HG03060 (cell line): Measurements from ENCODE around the gene HSD11B1.
"Not testable (repeated sequence)": the region's sequence is repeated elsewhere in the genome, so short reads cannot be mapped to it uniquely, and the experiment has no call there.

Experiments
- ATAC-seq: cut with Tn5 transposase; IDR thresholded peaks from one replicate; pipeline ENCODE4 v1.9.1; 2021; ENCODE audit warnings: low read depth, moderate number of reproducible peaks; ENCODE audit not compliant: unreplicated experiment

HSD11B1 gene

DNA sequence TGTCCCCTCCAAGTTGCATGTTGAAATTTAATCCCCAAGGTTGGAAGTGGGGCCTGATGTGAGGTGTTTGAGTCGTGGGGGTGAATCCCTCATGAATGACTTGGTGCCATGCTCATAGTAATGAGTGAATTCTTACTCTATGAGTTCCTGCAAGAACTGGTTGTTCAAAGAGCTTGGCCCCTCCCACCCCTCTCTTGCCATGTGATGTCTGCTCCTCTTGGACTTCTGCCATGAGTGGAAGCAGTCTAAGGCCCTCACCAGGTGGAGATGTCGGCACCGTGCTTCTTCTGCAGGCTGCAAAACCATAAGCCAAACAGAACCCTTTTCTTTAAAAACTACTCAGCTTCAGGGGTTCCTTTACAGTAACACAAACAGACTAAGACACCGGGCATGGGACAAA lies 15.2 kb upstream of the HSD11B1 start:
- ATAC-seq, result no peak

DNA sequence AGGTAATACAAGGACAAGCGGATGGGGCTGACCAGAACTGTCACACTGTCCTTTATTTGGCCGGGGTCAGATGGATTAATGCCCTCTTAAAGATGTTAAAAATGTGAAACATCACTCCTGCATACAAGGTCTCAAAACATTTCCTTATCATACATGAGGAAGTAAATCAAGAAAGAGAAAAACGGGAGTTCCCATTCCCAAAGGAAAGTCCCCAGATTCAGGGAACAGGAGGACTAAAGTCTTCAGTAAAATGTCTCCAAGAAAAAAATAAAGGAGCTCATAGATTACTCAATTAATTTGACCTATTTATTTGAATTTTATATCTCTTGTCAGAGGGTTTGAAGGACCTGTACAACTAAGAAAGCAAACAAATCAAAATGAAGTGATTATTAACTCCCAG lies 13.4 kb upstream of the HSD11B1 start:
- no peak for ATAC-seq

DNA sequence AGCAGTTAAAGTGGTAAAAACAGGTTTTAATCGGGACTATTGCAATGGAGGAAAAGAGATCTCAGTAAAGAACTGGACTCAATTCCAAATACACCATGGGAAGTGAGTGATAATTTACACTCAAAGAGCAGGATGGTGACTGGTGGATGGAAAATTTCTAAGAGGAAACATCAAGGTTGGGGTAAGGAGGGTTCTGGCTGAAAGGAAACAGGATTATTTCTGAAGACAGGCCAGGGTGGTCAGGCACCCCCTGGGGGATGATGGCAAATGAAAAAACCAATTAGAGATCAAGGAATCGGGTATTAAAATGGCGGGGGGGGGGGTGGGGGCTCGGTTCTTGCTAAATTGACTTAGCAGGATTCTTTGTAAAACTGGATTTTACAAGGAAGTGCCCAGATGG lies 12.3 kb upstream of the HSD11B1 start:
- ATAC-seq, result no peak

DNA sequence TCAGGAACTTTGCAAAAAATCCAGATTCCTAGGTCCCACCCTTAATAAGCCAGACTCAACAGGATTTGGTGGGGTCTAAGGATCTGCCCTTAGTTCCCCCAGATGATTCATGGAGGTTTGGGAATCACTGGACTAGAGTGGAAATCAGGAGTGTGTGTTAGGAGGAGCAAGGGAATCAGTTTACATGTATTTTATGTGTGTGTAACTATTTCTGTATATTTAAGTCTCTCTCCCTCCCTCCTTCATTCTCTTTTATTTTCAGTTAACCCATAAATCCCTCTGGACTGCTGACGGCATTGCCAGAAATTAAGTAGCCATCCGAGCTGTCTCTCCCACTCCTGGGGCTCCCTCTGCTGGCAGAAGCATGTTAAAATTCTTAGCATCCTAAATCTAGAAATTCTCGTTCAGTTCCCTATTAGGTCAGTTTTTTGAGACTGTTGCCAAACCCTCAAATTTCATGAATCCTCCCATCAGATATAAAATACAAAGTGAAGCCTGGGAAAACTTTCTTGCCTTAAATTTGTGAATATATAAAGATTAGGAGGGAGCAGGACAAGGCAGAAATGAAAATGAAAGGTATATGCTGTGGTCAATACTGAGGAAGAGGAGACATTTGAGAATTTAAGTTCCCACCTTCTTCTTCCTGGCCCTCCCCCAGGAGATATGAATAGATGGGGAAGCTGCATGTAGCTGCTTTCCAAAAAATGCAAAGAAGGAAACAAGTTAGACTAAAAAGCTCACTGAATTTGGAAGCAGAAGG lies 11.7 kb upstream of the HSD11B1 start:
- ATAC-seq, result no peak

DNA sequence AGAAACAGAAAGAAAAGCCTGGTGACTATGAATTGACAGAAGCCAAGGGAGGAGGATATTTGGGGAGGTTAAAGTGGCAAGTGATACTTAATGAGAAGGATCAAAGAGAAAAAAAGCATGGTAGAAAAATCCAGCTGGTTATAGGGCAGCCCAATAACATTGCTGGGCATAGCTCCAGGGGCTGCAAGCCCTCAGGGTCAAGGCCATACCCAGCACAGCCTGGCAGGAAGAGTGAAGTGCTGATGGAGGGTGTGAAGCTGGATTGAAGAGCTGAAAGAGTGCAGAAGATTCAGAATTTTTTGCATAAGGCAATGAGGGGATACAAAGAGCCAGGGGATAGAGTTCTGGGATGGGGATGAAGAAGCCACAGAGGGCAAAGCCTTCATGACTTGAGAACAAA lies 8.0 kb upstream of the HSD11B1 start:
- ATAC-seq, result no peak

DNA sequence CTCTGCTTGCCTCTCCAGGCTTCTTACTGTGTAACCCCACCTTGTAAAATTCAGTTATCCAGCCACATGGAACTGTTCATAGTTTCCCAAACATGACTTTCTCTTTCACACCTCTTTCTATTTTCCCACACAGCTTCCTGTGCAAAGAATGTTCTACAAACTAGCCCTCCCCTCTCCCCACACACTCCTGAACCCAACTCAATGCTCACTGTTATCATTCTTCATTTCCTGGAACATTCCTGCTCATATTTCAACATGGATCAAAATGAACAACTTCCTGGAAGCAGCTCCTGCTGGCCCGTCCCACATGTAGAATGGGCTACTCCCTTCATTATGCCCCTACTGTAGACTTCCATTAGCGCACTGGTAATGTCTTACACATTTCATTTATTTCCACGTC lies 7.5 kb upstream of the HSD11B1 start:
- no peak for ATAC-seq

DNA sequence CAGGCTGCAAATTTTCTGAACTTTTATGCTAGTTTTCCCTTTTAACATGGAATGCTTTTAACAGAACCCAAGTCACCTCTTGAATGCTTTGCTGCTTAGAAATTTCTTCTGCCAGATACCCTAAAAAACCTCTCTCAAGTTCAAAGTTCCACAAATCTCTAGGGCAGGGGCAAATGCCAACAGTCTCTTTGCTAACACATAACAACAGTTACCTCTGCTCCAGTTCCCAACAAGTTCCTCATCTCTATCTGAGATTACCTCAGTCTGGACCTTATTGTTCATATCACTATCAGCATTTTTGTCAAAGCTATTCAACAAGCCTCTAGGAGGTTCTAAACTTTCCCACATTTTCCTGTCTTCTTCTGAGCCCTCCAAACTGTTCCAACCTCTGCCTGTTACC lies 4.0 kb upstream of the HSD11B1 start:
- not testable (repeated sequence) for ATAC-seq

DNA sequence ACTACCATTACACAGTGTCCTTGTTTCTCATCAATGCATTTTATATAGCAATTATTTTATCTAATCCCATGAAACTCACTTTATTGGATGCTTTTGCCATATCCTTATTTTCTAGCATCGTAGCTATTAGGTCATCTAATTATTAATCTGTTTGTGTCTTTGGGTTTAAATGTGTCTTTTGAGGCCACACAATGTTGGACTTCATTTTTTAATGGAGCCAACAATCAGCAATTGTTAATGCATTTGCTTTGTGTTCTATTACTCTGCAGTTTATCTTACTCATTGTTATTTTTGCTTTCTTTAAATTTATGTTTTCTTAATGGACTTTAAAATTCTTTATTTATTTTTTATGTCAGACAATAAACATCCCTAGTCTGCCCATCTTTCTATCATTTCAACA lies 1.8 kb upstream of the HSD11B1 start:
- no peak for ATAC-seq

DNA sequence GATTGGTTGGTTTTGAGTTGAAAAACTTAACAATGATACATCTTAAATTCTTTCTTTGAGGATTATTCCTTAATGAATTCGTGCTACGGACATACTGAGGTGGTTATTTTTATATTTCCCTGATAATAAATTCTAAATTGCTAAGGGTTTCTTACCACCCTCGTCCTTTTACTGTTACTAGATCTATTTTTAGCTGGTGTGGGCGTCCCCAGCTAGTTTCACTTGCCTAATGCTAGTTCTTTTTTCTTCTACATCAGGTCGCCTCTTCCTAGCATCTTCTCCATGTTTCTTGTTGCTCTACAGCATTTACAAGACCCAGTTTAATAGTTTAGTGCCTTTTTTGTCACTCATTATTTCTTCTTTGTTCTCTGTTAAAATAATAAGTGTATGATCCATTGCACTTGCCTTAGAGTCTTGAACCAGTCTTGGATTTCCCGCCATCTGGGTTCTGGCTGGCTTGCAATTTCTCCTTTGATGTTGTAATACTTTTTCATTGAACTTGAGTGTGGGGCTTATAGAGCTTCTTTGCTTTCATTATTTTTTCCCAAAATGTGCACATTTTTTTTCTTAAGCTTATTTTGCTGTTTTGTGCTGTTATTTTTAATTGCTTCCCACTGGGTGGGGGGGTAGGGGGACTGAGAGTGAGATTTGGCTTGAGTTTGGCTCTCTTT lies 677 bp upstream of the HSD11B1 start:
- no peak for ATAC-seq

DNA sequence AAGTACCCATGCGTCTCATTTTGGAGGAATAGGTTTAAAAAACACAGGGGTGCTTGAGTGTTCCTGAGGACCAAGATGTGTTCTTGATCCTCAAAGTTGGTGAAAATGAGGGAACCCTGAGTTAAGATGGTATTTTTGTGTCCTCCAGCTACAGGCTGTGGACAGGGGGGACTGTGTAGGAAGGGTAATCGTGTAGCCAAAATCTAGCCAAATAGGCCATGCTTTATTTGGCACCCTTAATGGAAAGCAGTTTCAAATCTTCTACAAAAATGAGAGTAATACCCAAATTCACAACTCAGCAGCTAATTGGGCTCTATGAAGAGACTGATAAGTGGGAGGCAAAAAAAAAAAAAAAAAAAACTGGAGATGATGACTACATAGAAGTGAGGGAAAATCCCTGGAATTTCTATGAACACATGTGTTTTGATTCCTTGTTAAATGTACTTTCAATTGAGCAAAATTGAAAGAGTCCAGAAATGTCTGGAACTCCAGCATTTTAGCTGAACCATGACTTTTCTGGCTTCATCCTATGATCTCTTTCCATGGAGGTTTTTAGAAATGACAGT lies 470 bp downstream of the HSD11B1 start:
- no peak for ATAC-seq

DNA sequence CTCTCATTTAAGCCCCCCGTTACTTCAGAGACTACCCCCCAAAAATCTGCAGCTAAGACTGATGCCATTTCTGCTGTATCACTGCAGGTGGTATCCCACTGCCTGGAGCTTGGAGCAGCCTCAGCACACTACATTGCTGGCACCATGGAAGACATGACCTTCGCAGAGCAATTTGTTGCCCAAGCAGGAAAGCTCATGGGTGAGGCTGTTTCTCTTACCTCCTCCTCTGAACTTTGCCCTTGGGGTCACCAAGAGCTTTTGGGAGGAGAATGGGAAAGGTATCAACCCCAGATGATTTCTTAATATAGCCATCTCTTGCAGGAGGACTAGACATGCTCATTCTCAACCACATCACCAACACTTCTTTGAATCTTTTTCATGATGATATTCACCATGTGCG lies 2.0 kb downstream of the HSD11B1 start:
- ATAC-seq, result no peak

DNA sequence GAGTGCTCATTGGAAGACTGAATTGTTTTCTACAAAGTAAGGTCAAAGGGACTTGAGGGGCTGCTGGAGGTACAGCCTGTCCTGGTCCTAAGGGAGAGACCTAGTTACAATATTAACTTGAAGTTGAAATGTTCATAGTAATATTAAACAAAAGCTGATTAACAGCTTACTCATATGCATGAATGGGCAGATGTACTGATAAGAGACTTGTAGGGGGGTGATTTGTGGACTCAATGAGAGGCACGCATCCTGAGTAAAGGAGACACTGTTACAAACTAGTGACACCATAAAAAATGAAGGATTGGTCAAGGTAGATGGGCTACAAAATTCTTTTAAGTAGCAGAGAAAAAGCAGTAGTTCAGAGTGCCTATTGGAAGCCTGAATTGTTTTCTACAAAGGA lies 2.7 kb downstream of the HSD11B1 start:
- ATAC-seq, result no peak

DNA sequence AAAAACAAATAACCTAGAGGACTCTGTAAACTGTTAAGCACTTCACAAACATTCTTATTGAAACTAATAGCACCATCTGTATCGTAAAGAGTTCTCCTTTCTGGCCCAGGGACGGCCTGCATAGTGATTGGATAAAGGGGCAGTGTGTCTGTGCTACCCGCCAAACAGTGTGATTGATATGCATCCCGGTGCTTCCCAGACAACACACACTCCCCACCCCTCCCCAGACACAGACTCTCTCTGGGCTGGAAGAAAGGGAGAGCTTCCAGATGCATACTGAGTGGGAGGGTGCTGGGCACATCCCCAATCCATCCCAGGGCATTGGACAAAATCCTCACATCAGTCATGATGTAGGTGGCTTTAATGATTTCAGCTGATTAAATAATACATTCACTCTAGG lies 3.7 kb downstream of the HSD11B1 start:
- ATAC-seq, result no peak

DNA sequence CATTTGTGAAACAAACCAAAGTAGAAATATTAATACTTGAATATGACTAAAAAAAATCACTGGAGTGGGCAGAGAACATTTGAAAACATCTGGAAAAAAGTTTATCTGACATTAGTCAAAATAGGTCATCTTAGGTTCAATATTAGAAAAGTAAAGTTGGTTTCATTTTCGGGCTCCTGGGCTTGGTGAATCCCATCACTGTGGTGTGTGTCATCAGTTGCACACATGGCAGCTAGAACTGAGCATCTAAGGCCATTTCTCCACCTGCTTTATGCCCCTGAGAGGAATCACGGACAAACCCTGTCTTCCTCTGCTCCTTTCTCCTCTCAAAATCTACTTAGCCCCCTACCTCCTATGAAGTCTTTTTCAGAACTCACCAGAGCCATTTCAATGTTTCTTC lies 5.4 kb downstream of the HSD11B1 start:
- no peak for ATAC-seq

DNA sequence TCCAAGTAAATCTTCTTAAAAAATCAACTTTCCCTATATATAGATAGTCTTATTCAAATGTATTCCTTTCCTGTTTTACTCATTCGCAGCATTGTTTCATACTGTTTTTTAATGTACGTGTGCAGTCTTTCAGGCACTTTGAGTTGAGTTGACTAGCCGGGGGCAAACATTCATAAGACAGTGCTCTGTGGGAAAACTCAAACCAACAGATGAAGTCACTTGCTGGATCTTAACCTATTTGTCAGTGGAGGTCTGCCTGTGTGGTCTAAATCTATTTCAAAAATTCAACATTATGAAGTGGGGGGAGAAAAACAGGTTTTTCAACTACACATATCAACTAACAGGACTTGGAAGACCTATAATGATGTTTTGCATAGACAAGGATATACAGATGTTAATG lies 6.2 kb downstream of the HSD11B1 start:
- ATAC-seq, result no peak

DNA sequence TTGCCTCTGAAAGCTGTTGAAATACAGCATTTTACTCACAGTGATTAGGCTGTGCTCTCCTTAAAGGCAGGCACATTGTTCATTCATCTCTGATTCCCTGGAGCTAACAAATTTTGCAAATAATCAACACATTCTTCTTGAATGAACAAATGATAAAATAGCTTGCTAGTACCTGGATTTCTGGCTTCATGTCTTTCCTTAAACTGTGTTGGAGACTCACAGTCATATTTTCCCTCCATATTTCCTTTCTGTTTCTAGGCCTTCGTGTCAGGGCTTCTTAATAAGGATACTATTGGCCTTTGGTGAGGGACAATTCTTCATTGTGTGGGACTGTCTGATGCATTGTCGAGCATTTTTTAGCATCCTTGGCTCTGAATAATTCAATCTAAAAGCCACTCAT lies 9.7 kb downstream of the HSD11B1 start:
- ATAC-seq, result no peak

DNA sequence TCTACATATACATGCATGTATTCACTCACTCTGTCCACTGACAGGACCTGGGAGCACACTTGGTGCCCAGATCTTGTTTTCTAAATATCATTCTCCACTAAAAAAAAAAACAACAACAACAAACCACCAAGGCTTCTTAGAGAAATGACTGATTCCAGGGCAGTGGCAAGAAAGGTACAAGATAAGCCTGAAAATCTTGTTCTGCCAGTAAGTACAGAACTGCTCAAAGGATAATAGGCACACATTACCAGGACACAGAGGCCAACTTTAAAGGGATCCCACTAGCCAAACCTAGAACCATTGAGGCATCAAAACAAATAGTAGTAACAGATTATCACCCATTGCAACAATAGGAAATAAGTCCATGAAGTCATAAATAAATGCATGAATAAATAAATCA lies 10.7 kb downstream of the HSD11B1 start:
- ATAC-seq, result no peak

DNA sequence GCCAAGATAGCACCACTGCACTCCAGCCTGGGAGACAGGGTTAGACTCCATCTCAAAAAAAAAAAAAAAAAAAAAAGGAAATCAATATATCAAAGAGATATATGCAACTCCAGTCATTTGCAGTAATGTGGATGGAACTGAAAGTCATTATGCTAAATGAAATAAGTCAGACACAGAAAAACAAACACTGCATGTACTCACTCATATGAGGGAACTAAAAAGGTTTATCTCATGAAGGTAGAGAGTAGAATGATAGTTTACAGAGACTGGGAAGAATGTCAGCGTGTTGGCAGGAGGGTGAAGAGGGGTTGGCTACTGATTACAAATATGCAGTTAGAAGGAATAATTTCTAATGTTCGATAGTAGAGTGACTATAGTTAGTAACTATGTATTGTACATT lies 13.2 kb downstream of the HSD11B1 start:
- no peak for ATAC-seq

DNA sequence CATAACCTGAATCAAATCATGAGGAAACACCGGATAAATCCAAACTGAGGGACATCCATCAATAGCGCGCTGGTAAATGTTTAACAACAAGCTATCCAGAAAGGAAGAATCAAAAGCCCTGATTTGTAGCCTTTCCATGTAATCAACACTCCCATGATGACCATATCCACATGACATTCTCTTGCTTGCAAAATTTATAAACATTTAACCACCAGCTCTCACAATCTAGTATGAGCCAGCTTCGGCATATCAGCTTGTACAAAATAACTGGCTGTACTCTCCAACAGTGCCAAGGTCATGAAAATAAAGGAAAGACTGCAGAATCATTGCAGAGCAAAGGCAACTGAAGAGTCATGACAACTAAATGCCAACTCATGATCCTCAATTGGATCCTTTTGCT lies 15.7 kb downstream of the HSD11B1 start:
- no peak for ATAC-seq

DNA sequence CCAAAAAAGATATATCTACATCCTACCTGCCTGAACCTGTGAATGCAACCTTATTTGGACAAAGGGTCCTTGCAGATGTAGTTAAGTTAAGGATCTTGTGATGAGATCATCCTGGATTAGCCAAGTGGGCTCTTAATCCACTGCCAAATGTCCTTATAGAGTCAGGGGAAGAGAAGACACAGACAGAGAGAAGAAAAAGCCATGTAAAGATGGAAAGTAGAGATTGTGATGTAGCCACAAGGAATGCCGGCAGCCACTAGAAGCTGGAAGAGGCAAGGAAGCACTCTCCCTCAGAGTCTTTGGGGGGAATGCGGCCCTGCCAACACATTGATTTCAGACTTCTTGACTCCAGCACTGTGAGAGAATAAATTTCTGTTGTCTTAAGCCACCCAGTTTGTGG lies 16.2 kb downstream of the HSD11B1 start:
- no peak for ATAC-seq

DNA sequence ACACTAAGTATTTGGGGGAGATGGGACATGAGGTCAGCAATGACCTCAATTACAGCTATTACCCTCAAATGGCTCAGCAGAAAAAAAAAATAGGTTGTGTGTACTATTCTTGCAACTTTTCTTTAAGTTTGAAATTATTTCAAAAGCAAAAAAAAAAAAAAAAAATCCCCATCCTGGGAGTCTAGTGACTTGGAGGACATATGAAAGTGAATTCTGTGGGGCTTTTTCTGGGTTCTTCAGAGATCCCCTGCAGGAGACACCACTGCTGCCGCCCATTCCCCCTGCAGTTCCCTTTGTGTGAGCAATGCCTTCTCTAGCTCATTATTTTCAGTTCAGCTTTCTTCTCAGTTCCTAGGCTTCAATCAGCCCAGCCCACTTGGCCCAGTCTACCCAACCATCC lies 16.7 kb downstream of the HSD11B1 start:
- ATAC-seq, result no peak

DNA sequence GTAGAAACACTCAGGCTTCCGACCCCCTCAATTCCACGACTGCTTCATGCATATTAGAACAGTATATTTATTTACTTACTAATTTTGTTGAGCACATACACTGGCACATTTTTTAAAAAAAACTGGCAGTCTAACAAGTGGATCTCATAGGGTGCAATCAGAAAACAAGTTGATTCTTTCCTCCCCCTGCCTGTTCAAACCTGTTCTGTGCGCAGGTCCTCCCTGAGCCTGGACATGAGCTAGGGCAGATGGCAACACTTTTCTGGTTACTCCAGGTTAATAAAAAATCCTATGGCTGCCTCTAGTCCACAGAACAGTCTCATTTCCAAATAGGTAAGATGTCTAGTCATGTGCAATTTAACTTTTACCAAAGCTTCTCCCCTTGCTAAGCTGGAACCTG lies 18.6 kb downstream of the HSD11B1 start:
- no peak for ATAC-seq
